Prostate gland (tissue), 1 donor: Measurements from ENCODE around the gene CELF2.

Source experiments
- POLR2A ChIP-seq: fragments of 450-650 bp; IDR thresholded peaks from one replicate; pipeline ENCODE4 v1.6.1; 2016; ENCODE audit warnings: antibody characterized with exemption, mild to moderate bottlenecking
- POLR2AphosphoS5 ChIP-seq: sonication (generic); formaldehyde crosslinking; IDR thresholded peaks from one replicate; pipeline ENCODE4 v1.6.1; 2017; ENCODE audit warnings: antibody characterized with exemption

GRCh38 chr10:11014671-11015445, 2.8 kb upstream of the CELF2 start:
- TF ChIP-seq POLR2AphosphoS5 (no peak), POLR2A (no peak)
